Keratinocyte (primary cell): ENCODE data around the gene SORL1.

Experiments used
- EZH2 ChIP-seq: IDR thresholded peaks from one replicate; pipeline ENCODE4 v1.6.1; 2012; ENCODE audit warnings: inconsistent platforms, mild to moderate bottlenecking, low read length, moderate library complexity
- TF ChIP-seq, protein P1 (sequence below), 3 experiments: IDR thresholded peaks in 1 of 3; conservative IDR thresholded peaks in 1 of 3; optimal IDR thresholded peaks in 1 of 3; 2 replicates in 2 of 3; 3 replicates in 1 of 3; pipeline versions ENCODE3 to v1.5.1; 2011; ENCODE audit warnings: low read length in 3 of 3, mild to moderate bottlenecking in 3 of 3, moderate library complexity in 2 of 3, control low read depth in 1 of 3, inconsistent platforms in 1 of 3; ENCODE audit not compliant: insufficient read depth in 2 of 3; ENCODE audit errors: extremely low read depth in 1 of 3

DNA sequence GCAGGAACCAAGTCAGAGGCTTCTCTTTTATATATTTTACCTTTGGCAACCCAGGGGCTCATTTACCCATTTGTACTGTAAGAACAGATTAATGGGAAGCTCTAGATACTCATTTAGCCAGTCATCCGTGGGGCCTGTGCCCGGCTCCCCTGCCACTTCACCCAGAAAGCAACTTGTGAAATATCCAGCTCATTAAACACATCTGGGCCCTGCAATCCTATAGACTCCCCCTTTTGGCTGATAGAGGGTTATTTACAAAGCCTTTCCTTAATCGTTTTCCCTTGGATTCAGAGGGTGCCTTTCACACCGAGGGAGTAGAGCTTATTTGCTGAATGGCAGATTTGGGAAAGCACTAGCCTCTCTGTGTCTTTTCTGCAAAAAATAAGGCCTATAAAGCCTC lies 119.4 kb downstream of the SORL1 start:
- TF ChIP-seq, protein P1, sequence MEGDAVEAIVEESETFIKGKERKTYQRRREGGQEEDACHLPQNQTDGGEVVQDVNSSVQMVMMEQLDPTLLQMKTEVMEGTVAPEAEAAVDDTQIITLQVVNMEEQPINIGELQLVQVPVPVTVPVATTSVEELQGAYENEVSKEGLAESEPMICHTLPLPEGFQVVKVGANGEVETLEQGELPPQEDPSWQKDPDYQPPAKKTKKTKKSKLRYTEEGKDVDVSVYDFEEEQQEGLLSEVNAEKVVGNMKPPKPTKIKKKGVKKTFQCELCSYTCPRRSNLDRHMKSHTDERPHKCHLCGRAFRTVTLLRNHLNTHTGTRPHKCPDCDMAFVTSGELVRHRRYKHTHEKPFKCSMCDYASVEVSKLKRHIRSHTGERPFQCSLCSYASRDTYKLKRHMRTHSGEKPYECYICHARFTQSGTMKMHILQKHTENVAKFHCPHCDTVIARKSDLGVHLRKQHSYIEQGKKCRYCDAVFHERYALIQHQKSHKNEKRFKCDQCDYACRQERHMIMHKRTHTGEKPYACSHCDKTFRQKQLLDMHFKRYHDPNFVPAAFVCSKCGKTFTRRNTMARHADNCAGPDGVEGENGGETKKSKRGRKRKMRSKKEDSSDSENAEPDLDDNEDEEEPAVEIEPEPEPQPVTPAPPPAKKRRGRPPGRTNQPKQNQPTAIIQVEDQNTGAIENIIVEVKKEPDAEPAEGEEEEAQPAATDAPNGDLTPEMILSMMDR (optimal IDR thresholded peaks at IDR 0.05 in 1 of 3, IDR thresholded peaks at IDR 0.05 in 1 of 3, conservative IDR thresholded peaks at IDR 0.05 in 1 of 3; ENCODE audit: extremely low read depth in 1 of 3, insufficient read depth in 2 of 3, low read length in 3 of 3), result no peak
- TF ChIP-seq EZH2, result no peak
